Nucleus accumbens (tissue), 56 donors: ENCODE results near the gene ERG28.
"Not testable (repeated sequence)": the region's sequence is repeated elsewhere in the genome, so short reads cannot be mapped to it uniquely, and the experiment has no call there.

Experiments
- DNase-seq, 56 donors: peaks; one replicate each; lab custom pipeline; 2025; lab: John Stamatoyannopoulos, UW

ERG28 gene, protein sequence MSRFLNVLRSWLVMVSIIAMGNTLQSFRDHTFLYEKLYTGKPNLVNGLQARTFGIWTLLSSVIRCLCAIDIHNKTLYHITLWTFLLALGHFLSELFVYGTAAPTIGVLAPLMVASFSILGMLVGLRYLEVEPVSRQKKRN

DNA sequence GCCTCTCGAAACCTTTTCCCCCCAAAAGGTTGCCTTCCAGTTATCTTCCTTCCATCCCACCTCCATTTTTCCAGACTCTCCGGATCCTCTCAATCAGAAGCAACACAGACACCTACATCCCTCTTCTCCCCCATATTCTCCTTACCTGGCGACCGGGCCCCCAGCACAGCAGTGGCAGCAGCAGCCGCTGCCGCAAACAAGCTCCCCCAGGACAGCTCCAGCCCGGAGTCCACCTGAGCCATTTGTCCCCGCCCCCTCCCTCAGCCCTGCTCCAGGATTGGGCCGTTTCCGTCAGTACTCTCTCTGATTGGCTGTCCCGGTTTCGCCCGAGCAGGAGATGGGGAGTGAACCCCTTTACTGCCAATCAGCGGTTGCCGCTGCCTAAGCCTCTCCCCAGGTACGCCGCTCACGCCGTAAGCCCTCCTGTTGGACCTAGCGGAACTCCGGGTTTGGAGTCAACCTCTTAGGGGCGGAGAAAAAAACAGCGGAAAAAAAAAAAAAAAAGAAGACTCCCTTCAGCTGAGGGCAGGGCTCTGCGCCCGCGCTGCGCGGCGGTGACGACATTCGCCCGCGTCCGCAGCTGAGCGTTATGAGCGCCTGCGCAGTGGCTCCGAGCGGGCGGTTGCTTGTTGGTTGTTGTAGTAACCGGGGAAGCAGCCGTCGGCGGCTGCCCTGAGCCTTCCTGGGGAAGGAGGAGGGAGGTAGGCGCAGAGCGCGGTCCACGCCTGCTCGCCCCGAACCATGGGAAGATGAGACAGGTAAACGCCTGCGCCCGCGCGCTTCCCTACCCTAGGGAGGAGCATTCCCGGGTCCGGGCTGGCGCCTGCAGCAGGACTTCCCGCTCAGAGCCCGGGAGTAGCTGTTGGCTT, at the start of gene ERG28, which contains the start of gene TTLL5:
Gene ERG28, minus strand, starts transcription at position 247 of the 869 bp plus-strand sequence. CDS start 3,374 bp downstream, outside the sequence.
Gene TTLL5, plus strand, starts transcription at position 617 of the 869 bp plus-strand sequence. CDS start 1,904 bp downstream, outside the sequence.
- DNase-seq, result peak; percentile 82 to 100 (median 97)

DNA sequence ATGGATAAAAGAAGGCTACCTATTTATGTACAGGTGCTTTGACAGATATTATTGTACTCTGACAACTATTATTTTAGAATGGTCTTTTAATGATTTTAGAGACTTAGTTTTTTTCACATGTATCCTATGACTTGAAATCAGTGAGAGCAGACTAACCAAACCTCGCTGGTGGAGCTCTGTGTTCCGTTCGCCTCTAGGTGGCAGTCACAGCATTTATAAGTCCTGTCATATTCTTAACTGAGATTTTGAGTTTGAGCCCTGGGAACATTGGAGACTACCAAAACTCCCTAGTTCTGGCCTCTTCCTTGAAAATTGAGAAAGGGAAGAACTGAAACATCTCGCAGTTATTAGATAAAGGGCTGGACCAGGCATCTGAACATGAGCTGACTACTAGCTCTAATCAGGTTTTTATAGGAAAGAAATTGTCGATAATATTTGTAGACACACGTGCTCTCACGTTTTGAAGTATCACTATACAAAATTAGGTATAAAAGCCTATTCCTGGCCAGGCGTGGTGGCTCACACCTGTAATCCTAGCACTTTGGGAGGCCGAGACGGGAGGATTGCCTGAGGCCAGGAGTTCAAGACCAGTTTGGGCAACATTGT, 48.6 kb upstream of the ERG28 start:
- DNase-seq, result peak in 47 of 56 donors; percentile 0 to 90 (median 49)

DNA sequence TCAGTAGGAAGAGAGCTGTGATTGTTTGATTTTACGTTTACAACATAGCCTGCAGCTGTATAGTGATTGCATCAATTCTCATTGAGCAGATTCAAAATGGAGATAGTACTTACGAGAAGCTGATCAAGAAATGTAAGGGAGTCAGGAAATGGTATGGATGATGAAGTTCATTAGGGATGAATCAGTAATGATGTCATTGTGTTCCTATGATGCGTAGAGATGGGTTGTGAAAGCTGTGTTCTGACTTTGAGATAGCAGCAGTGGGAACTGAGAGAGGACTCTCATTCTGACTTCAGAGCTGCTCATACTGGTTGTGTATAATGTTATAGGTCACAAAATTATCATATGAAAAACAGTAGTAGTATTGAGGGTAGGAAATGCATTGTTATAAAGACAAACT, 44.3 kb upstream of the ERG28 start:
- no peak for DNase-seq

DNA sequence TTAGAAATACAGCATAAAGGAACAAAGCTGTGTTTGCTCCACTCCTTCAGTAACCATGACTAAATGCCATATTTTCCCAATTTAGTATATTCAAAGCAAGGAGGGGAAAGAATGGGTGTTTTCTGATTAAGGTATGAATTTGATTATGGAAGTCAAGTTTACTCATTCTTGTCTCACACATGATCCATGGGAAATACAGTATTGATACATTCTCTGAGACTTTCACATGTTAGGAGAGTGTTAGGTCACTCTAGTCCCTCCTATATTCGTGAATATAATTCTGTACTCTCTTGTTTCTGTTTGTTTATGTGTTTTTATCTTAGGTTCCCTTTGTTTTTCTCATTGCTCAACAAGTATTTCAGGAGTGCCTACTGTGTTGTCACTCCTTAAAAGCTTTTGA, 42.8 kb upstream of the ERG28 start:
- no peak for DNase-seq

DNA sequence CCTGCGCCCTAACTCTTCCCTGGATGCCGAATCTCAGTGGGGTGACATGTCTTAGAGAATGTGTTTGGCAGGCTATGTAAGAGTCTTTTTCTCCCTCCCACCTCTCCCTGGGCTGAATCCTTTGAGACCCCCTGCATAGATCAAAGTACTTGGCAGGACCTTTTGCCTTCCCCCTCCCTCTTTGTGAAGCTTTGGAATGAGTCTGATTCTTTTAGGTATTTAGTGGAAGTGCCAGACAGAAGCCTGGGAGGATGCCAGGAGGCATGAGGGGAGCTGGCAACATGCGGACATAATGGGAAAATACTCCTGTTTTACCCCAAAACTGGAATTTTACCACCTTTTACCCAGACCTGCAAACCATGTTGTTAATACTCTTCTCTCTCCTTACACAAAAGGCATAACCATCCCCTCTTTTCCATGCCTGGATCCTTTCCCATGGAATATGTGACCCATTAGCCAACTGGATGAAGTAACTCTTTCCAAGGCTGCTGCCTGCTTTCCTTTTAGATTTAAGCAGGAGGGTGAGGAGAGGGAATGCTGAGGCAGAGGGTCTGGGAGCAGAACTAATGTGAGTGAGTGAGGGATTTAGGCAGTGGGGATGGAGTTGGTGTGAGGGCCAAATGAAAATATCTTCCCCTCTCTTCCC, 42.1 kb upstream of the ERG28 start:
- DNase-seq, result peak in 9 of 56 donors; percentile 4 to 53 (median 16)

DNA sequence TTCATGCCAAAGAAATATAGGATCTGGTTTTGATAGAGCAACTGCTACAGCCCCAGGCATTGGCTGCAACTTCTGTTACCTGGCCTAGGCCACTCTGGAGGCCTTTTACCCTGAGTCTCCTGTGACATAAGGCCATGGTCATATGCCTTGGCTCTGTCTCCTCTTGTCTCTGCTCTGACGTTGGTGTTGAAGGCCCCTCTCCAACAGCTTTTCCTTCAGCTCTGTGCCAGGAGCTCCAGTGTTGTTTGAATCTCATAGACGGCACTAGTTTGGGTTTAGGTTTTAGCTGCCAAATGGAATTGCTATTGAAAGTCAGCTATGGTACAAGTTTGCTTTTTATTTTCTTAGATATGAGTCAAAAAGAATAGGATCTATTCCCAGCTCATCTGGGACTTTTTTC, 41.4 kb upstream of the ERG28 start:
- DNase-seq, result no peak

DNA sequence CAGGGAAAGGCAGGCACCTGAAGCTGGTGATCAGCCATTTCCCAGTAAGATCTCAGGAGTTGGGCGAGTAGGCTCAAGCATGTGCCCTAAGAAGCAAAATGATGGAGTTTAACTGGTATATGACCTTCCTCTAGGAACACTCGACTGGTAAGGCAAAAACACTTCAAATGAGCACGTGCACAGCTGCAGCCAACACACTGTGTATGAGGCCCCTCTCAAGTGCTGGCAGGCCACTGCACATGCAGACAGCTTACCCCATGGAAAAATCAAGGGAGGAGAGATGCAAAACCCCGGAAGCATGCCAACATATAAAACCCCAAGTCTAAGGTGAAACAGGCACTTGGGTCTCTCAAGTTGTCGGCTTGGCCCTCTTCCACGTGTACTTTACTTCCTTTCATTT, 39.6 kb upstream of the ERG28 start:
- DNase-seq, result no peak

DNA sequence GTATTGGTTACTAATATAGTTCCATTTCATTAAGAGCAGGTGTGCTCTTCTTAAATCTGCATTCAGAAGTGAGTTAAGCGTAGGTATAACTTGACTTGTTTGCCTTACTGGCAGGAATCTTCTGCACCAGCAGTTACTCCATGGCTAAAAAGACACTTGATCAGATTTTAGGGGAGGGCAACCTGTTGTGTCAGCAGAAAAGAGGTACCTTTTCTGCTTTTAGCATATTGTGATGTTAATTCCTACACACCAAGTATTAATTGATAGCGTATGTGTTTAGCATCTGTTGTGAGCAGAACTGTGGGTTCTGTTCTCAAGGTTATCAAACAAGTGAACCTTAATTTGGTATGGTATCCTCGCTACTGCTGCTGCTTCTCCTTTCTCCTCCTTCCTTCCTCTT, 38.7 kb upstream of the ERG28 start:
- DNase-seq, result no peak

DNA sequence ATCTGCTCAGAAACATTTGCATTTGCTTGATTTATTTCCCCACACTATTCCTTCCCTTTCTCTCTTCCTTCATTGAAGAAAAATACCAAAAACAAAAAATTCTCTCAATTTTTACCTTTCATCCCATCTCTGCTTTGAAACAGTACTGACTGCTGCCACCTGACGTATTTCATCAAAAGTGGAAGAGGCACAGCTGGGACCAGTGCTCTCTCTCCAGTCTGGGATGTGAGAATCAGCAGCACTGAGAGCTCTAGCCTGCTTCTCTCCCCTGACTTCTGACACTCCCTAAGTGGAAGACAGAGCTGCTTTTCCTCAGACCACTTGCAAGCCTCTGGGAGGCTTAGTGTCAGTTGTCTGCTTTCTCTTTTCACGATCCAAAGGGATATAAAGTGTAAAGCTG, 37.2 kb upstream of the ERG28 start:
- no peak for DNase-seq

DNA sequence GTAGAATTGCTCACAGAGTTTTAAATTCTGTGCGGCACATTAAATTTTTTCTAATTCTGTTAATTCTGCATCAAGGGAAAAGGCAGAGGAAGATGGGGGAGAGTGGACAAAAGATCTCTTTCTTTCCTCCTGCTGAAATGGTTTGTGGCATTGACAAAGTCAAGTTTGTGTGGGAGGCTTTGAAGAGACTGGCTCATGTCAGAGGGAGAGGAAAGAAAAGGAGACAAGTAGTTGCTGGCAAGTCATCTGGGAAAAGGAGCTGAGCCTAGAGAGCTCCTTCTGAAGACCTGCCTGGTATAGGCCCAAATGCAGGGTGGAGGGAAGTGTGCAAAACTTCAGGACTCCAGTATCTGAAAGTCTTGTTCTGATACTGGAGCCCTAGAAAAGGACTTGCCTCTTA, 36.7 kb upstream of the ERG28 start:
- DNase-seq, result no peak

DNA sequence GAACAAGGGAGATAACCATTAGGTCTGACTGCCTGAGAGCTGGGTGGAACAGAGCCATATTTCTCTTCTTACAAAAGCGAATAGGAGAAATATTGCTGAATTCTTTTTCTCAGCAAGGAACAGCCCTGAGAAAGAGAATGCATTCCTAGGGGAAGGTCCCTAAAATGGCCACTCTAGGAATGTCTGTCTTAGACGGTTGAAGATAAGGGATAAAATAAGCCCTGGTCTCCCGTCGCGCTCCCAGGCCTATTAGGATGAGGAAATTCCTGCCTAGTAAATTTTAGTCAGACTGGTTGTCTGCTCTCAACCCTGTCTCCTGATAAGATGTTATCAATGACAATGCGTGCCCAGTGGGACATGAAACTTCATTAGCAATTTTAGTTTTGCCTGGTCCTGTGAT, 34.3 kb upstream of the ERG28 start:
- DNase-seq, result not testable (repeated sequence)

DNA sequence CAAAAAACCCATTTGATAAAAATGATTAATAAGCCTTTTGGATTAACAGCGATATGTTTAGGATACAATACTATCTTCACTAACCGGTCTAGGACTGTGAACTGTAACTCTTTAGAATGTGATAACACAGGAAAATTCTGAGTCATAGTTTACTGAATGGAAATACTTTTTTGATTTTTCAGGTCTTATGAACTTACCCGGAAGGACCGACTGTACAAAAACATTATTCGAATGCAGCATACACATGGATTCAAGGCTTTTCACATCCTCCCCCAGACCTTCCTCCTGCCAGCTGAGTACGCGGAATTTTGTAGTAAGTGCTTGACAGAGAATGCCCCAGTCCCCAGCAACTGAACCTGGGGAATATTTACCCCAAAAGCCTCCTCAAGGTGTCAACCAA, 29.3 kb upstream of the ERG28 start:
- DNase-seq, result no peak

DNA sequence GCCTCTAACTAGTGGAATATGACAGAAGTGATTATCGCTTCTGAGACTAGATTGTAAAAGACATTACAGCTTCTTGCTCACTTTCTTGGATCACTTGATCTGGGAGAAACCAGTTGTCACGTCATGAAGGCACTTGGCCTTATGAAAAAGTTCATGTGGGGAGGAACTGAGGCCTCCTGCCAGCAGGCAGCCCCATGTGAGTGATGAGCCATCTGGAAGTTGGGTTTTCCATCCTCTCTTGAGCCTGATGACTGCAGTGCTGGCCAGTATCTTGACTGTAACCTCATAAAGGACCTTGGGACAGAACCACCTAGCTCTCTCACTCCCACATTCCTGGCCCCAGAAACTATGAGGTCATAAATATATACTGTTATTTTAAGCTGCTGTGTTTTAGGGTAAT, 28.3 kb upstream of the ERG28 start:
- no peak for DNase-seq

DNA sequence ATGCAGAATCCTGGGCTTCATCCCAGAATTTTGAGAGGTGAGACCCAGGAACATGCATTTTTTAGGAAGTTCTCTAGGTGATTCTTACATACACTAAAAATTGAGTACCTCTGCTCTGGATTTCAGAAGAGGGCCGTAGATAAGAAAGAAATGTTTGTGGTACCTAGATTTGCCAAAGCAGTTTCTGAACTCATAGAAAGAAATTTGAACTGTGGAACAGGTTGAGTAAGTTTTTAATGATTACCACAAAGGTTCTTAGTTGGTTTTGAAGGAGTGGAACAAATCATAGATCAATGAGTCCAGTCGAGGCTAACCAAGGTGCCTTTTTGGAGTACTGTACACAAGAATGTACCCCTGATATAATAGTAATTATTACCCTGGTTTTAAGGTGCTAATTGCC, 25.2 kb upstream of the ERG28 start:
- DNase-seq, result no peak

DNA sequence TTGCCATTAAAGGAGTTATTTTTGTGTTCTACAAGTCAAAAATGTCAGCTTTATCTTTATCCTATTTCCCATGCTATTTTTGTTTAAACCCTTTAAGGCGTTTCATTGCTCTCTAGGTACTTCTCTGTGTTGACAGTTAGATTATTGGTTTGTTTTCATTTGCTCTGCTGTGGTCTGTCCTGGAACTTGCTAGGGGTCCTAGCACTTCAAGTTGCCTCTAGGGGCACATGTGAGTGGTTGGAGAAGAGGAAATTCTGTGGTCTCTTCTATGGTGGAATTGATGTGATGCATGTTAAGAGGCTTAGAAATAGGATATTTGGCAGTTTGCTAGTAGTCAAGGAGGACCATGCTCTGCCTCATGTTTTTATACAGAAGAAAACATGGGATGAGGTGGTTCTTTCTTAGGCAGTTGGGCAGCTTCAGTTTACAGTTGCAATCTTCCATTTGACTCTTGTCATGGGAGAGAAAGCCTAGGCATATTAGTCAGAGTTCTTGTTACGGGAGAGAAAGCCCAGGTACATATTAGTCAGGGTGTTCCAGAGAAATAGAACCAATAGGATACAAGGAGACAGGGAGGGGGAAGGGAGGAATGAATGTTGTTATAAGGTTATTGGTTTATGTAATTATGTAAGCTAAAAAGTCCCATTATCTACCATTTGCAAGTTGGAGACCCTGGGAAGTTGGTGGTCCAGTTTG, 14.7 kb upstream of the ERG28 start:
- DNase-seq, result no peak

DNA sequence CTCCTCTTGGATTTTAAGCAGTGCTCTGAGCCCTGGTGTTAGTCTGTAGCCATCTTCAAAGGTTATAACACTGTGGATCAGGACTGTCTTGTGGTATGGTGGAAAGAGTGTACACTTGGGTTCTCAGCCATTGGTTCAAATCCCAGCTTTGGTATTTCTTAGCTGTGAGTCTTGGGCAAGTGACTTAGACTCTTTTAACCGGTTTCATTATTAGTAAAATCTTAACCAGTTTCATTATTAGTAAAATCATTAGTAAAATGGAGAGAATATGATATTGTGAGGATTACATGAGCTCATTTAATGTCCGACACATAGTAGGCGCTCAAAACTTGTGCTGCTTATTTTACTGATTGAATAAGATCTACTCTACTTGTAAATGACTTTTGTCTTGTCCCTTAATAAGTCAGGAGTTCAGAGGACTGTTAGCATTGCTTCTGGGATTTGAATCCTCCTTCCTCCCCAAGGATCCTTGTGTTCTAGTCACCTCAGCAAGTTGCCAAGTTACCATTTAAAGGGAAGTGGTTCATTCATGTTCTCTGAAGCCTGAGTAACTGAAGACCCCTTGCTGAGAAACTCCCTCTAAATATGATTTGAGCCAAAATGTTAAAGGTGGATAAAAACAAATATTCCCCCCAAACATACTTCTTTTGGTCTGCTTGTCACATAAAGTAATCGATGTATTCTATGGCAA, 12.8 kb upstream of the ERG28 start:
- no peak for DNase-seq

DNA sequence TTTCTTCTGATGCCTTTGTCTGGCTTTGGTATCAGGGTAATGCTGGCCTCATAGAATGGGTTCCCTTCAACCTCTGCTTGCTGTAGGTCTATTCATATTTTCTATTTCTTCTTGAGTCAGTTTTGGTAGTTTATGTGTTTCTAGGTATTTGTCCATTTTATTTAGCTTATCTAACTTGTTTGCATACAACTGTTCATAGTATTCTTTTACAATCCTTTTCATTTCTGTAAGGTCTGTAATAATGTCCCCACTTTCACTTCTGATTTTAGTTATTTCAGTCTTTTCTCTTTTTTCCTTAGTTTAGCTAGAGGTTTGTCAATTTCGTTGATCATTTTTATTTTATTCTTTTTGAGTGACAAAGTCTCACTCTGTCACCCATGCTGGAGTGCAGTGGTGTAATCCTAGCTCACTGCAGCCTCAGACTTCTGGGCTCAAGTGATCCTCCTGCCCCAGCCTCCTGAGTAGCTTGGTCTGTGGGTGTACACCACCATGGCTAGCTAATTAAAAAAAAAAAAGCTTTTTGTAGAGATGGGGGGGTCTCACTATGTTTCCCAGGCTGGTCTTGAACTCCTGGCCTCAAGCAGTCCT, 12.0 kb upstream of the ERG28 start:
- DNase-seq, result no peak

DNA sequence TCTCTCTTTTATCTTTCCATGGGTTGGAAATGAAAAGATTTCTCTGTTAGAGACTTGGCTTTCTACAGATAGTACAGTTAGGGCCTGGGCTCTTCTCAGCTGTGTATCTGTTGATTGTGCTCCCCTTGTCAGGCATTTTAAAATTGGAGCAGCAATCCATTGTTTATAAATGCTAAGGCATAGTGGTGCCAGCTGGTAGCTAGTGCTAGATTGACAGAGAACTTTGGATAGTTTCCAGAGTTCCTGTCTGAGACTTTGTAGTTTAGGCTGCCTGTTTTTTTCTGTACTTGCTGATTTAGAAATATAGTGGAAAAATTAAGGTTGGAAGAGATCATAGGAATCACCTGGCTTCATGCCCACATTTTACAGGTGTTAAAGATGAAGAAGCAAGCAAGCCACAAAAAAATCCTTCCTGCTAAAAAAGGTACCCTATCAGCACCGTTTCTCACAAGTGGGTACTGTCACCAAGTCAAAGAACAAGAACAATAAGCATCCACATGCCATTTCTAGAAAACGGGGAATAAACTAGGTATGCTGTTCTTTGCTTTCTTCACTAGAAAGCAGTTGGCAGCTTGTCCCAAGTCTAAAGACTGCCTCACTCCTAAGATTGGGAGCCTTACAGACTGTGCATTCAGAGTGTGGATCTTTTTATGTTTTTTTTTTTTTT, 6.6 kb upstream of the ERG28 start:
- peak in 1 of 56 donors; percentile 13 for DNase-seq

DNA sequence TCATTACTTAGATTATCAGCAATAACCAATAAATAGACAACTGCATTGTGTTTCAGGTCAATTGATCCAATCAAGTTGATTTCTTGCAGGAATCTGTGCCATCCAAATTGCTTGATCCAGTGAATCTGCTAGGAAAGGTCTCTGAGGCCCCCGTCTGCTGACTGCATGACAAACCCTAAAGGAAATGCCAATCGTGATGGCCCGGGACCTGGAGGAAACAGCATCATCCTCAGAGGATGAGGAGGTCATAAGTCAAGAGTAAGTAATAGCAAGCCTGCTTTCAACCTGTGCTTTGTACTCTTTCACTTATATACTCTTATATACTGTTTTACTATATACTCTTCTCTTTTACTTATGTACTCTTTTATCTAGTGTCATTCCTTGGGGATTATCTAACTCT, 2.3 kb upstream of the ERG28 start:
- DNase-seq, result no peak
